Uterus (tissue), 4 donors: Measurements from ENCODE around the gene CDAN1. TPM values are rescaled to one million over a fixed set of nuclear protein-coding genes. Genes with fewer than 3 reads are reported as not detected.

ENCODE experiments used
- DNase-seq, 2 donors: peaks; one replicate each; pipeline ENCODE4 v3.0.0-alpha.2; 2019 to 2020
- H3K27ac ChIP-seq, 2 donors: fragments of 200-600 bp; sonication (generic); 1 replicate in 1 of 2; 2 replicates in 1 of 2; pipeline ENCODE4 v1.5.1; 2016 to 2018
- H3K27me3 ChIP-seq, 2 donors: fragments of 200-600 bp; sonication (generic); one replicate each; pipeline ENCODE4 v1.5.1; 2018 to 2019; ENCODE audit warnings: control low read depth in 1 of 2
- H3K36me3 ChIP-seq, 2 donors: fragments of 200-600 bp; sonication (generic); one replicate each; pipeline ENCODE4 v1.5.1; 2019; ENCODE audit warnings: control low read depth in 1 of 2
- H3K4me1 ChIP-seq, 2 donors: fragments of 200-600 bp; sonication (generic); one replicate each; pipeline ENCODE4 v1.5.1; 2018 to 2019; ENCODE audit warnings: control low read depth in 1 of 2
- H3K4me3 ChIP-seq, 2 donors: fragments of 200-600 bp; sonication (generic); 1 replicate in 1 of 2; 2 replicates in 1 of 2; pipeline ENCODE4 v1.5.1; 2018 to 2019; ENCODE audit warnings: mild to moderate bottlenecking in 1 of 2
- H3K9me3 ChIP-seq, 2 donors: fragments of 200-600 bp; sonication (generic); one replicate each; pipeline ENCODE4 v1.5.1; 2019; ENCODE audit warnings: control low read depth in 1 of 2
- CTCF ChIP-seq, 4 experiments: fragments of 200-600 bp in 2 of 4; fragments of 450-650 bp in 2 of 4; sonication (generic) in 2 of 4; IDR thresholded peaks; one replicate each; pipeline ENCODE4 v1.5.1; 2016 to 2019; ENCODE audit warnings: antibody characterized with exemption in 4 of 4, mild to moderate bottlenecking in 2 of 4, moderate library complexity in 1 of 4
- POLR2A ChIP-seq, 2 donors: fragments of 450-650 bp; IDR thresholded peaks; one replicate each; pipeline ENCODE4 v1.6.1; 2016; ENCODE audit warnings: antibody characterized with exemption in 2 of 2, mild to moderate bottlenecking in 1 of 2, moderate library complexity in 1 of 2
- intact Hi-C: fragments of 100-400 bp; cut with DNase I; formaldehyde crosslinking; loops from one replicate; pipeline ENCODE4 v1.15.1; 2023; ENCODE audit warnings: low total_unique reads
- total RNA-seq, 4 donors: library from RNA; depleted of rRNA in 3 of 4; stranded (reverse); fragments of >200 nt in 3 of 4; gene quantifications; one replicate each; pipeline versions ENCODE4 v1.1.0 to v1.2.4, GENCODE V29; 2014 to 2023
- donor health status: DM: yes; HTN: yes; CAD: no.

CDAN1 gene
- total RNA-seq, 4 donors from 2014 or later = 11.3 to 31.2 (median 19.5) TPM

GRCh38 chr15:42674472-42674871, 62.5 kb downstream of the CDAN1 start:
- H3K4me1 ChIP-seq = no peaks in the 10 kb centered on the region
- TF ChIP-seq CTCF (IDR thresholded peaks at IDR 0.05) (no peak), POLR2A (IDR thresholded peaks at IDR 0.05) (no peak)
- H3K27ac ChIP-seq = no peak overlapping the region
- no peak for DNase-seq
- no peaks in the 10 kb centered on the region for H3K36me3 ChIP-seq
- H3K4me3 ChIP-seq = no peak overlapping the region
- no peaks in the 10 kb centered on the region for H3K9me3 ChIP-seq
- intact Hi-C loops = no loop called here
- H3K27me3 ChIP-seq = no peaks in the 10 kb centered on the region

Other genes with a start within 250 kb of the CDAN1 start
- 10 to 100 TPM; 56.6 to 95.0 (median 72.0) TPM for gene ZNF106, start 246.0 kb downstream of the CDAN1 start, total RNA-seq
- 100 to 1,000 TPM in 1 of 4 donors, 10 to 100 TPM in 3; 79.1 to 155 (median 84.2) TPM for gene SNAP23, start 241.5 kb downstream of the CDAN1 start, total RNA-seq
- 10 to 100 TPM in 3 of 4 donors, 1 to 10 TPM in 1; 8.7 to 27.1 (median 21.9) TPM for gene LRRC57, start 188.3 kb downstream of the CDAN1 start, total RNA-seq
- 10 to 100 TPM in 2 of 4 donors, 1 to 10 TPM in 2; 3.5 to 28.1 (median 14.6) TPM for gene HAUS2, start 188.3 kb downstream of the CDAN1 start, total RNA-seq
- 10 to 100 TPM; 22.8 to 67.2 (median 25.2) TPM for gene STARD9, start 161.5 kb downstream of the CDAN1 start, total RNA-seq
- gene TTBK2, start 183.7 kb upstream of the CDAN1 start, total RNA-seq = 10 to 100 TPM in 3 of 4 donors, 1 to 10 TPM in 1; 5.9 to 32.3 (median 20.6) TPM